Small intestine (tissue), 7 donors: ENCODE measurements around the gene PTPRG. TPM values are rescaled to one million over a fixed set of nuclear protein-coding genes. Genes with fewer than 3 reads are reported as not detected.

Experiments used
- DNase-seq, 2 donors: peaks; one replicate each; pipeline versions ENCODE4 v3.0.0 to v3.0.0-alpha.2; 2013
- FAIRE-seq: peaks from 2 replicates; lab custom pipeline; 2012; peaks lifted over from hg19 to GRCh38; lab: Jason Lieb, UNC
- H3K27ac ChIP-seq, 3 donors: one replicate each; pipeline ENCODE4 v1.5.1; 2013; ENCODE audit warnings: low read length in 2 of 3, mild to moderate bottlenecking in 2 of 3, control low read depth in 1 of 3, inconsistent platforms in 1 of 3, low read depth in 1 of 3, moderate library complexity in 1 of 3
- H3K27me3 ChIP-seq, 3 donors: one replicate each; pipeline ENCODE4 v1.6.1; 2013; ENCODE audit warnings: low read length in 3 of 3, inconsistent platforms in 1 of 3; ENCODE audit not compliant: control insufficient read depth in 3 of 3, insufficient read depth in 3 of 3
- H3K36me3 ChIP-seq, 3 donors: one replicate each; pipeline ENCODE4 v1.6.1; 2013; ENCODE audit warnings: low read length in 3 of 3, inconsistent platforms in 1 of 3, low read depth in 1 of 3, mild to moderate bottlenecking in 1 of 3, moderate library complexity in 1 of 3; ENCODE audit not compliant: control insufficient read depth in 3 of 3, insufficient read depth in 2 of 3
- H3K4me1 ChIP-seq, 3 donors: one replicate each; pipeline ENCODE4 v1.6.1; 2013; ENCODE audit warnings: low read length in 2 of 3, inconsistent platforms in 1 of 3, low read depth in 1 of 3, mild to moderate bottlenecking in 1 of 3, moderate library complexity in 1 of 3; ENCODE audit not compliant: control insufficient read depth in 3 of 3, insufficient read depth in 2 of 3
- H3K4me3 ChIP-seq, 3 donors: one replicate each; pipeline ENCODE4 v1.5.1; 2013; ENCODE audit warnings: low read length in 3 of 3, control low read depth in 1 of 3, inconsistent platforms in 1 of 3, low read depth in 1 of 3, mild to moderate bottlenecking in 1 of 3, moderate library complexity in 1 of 3
- H3K9me3 ChIP-seq, 2 donors: one replicate each; pipeline ENCODE4 v1.6.1; 2013; ENCODE audit warnings: low read depth in 1 of 2, low read length in 1 of 2; ENCODE audit not compliant: control insufficient read depth in 2 of 2, insufficient read depth in 1 of 2
- WGBS, 3 donors: extraction: QIAGEN DNeasy Blood & Tissue Kit; methylation state at CpG; one replicate each; pipeline ENCODE4 v1.1.7; 2013; 5-methylcytosine and 5-hydroxymethylcytosine counted together
- polyA plus RNA-seq, 4 donors: library from polyadenylated mRNA; stranded (reverse) in 3 of 4; unstranded in 1 of 4; fragments of 200-250 nt in 3 of 4; fragments of 120-200 nt in 1 of 4; gene quantifications; one replicate each; pipeline versions ENCODE4 v1.2.1 to v1.2.3, GENCODE V29; 2013
- donor health status: healthy with polysubstance abuse.
- donor health status: control.
- donor health status: control.
- donor health status: Bipolar disorder and iron deficiency.
- donor health status: healthy.

Gene PTPRG
- polyA plus RNA-seq, 4 donors: 0.81 to 18.3 (median 5.6) TPM

DNA sequence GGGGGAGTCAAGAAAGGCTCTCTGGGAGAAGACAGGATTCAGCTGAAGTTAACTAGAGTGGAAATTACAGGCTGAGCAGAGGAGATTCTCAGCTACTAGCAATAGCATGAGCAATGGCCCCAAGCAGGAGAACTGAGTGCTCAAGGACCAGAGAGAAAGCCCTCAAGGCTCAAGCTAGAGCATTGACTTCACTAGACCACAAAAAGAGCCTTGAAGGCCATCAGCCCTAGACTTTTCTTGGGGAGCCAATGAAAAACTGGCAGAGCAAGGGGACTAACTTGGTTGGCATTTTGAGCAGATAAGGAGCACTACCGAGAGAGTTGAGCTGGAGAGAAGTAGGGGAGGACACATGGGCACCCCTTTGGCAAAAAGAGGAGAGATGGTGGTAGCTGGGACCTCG, 534.4 kb downstream of the PTPRG start:
- no peaks in the 10 kb centered on the region for H3K9me3 ChIP-seq
- H3K4me3 ChIP-seq: no peak overlapping the region
- WGBS, 3 donors: 46 to 73% (median 61%) methylated on average over 2 of the region's 2 CpGs
- H3K27ac ChIP-seq: no peak overlapping the region
- H3K36me3 ChIP-seq: no peaks in the 10 kb centered on the region
- no peaks in the 10 kb centered on the region for H3K27me3 ChIP-seq
- H3K4me1 ChIP-seq: no peaks in the 10 kb centered on the region
- DNase-seq (no peak), FAIRE-seq (no peak)

DNA sequence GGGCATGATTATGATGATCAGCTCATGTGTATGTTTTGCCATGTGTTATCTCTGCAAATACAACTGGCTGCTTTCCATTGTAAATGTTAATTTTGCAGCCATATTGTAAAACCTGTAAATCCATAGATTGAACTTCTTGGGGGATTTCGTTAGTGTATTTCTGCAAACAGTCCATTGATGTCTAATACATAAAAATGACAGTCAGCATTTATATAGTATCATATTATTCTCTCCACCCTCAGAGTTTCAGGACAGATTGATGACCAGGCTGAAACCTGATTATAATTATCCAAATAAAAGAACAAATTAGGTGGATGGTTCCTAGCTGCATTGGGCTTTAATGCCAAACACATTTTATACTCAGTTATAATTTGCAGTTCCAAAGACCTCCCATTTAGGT, 535.1 kb downstream of the PTPRG start:
- Histone ChIP-seq H3K27ac (no peak overlapping the region), H3K4me1 (no peaks in the 10 kb centered on the region), H3K9me3 (no peaks in the 10 kb centered on the region), H3K27me3 (no peaks in the 10 kb centered on the region), H3K4me3 (no peak overlapping the region), H3K36me3 (no peaks in the 10 kb centered on the region)
- FAIRE-seq (no peak), DNase-seq (no peak)
- 72 to 93% (median 78%) methylated on average over 1 of the region's 1 CpG for WGBS, 3 donors

DNA sequence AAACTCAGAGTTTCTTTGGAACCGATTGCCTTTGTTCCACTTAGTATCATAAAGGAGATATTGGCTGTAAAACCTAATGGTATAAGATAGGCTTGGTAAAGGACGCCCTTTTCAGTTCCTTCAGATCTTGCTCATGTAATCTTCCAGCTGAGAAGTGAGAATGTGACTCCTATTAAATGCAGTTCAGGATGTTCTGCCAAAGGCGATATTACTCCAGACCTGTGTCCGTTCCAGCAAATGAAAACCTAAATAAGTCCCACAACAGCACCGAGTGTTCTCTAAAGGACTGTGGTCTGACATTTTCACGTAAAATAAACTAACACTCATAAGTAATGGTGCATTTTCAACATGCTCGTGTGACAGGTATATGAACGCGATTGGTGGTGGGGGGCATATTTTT, 535.8 kb downstream of the PTPRG start:
- peak in 1 of 2 donors; percentile 14 for DNase-seq
- FAIRE-seq: no peak
- H3K4me1 ChIP-seq: no peaks in the 10 kb centered on the region
- no peak overlapping the region for H3K4me3 ChIP-seq
- no peak overlapping the region for H3K27ac ChIP-seq
- no peaks in the 10 kb centered on the region for H3K27me3 ChIP-seq
- no peaks in the 10 kb centered on the region for H3K36me3 ChIP-seq
- H3K9me3 ChIP-seq: no peaks in the 10 kb centered on the region
- WGBS, 3 donors: 89 to 91% (median 90%) methylated on average over 9 of the region's 9 CpGs

DNA sequence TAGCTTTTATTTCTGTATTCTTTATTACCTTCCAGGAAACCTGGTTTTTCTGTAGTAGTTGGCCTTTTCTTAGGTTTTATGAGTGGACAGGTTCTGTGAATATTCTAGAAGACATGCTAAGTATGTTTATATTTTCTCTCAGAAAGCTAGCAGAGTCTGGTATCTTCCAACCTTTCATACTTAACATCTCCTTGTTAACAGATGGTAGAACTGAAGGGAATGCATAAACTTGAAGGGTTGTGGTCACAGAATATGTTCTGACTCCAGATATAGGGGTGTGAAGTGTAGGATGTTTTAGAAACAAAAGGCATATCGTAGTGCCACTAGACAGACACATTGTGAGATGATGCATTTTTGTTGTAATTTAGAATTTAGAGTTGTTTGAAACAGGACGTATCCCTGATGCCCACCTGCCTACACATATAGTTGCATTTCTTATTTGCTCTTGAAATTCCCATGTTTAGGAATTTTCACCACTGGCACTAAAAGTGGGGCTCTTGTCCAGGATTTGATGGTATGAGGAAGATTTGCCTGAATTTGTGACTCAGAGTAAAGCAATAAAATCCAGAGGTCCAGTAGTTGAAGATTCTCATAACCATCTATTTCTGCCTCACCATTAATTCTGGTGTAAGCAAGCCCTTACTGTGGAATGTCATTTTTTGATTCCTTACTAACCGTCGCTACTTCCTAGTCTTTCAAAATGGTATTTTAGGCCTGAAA, 537.4 kb downstream of the PTPRG start:
- Histone ChIP-seq H3K4me1 (no peaks in the 10 kb centered on the region), H3K4me3 (no peak overlapping the region), H3K27ac (no peak overlapping the region), H3K27me3 (no peaks in the 10 kb centered on the region), H3K36me3 (no peaks in the 10 kb centered on the region), H3K9me3 (no peaks in the 10 kb centered on the region)
- 87 to 99% (median 91%) methylated on average over 4 of the region's 4 CpGs for WGBS, 3 donors
- DNase-seq (no peak), FAIRE-seq (no peak)

DNA sequence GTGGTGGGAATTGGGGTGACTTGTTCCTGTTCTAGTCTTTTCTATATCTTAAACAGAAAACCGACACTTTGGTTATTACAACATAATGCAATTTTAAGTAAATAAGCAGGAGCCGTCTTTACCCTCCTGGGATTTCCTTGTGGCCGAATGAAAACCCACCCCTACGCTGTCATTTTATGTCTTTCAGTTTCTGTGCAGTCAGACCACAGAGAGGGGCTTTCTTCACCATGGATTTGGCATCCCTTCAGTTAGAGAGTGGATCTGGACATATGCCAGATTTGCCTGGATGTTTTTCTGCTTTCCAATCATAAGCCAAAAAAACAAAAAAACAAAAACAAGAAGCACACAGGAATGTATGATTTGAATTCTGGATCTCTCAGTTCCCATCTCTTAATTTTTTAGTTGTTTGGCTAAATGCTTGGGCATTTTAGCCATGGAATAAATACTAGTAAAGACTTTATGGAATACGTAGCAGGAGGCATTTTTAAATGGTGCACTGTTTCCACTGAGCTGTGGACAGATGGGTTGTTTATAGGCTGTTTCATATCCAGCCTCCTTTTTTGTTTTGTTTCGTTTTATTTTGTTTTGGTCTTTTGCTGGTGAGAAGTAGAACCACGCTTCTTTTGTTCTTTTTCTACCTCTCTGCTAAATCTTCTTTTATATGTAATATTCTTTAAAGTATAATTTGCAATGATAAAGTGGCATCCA, 539.1 kb downstream of the PTPRG start:
- Histone ChIP-seq H3K9me3 (no peaks in the 10 kb centered on the region), H3K27me3 (no peaks in the 10 kb centered on the region), H3K4me1 (no peaks in the 10 kb centered on the region), H3K4me3 (no peak overlapping the region), H3K27ac (no peak overlapping the region), H3K36me3 (no peaks in the 10 kb centered on the region)
- WGBS, 3 donors: 63 to 91% (median 72%) methylated on average over 7 of the region's 7 CpGs
- DNase-seq (peak in 1 of 2 donors; percentile 11), FAIRE-seq (peak; percentile 39)

DNA sequence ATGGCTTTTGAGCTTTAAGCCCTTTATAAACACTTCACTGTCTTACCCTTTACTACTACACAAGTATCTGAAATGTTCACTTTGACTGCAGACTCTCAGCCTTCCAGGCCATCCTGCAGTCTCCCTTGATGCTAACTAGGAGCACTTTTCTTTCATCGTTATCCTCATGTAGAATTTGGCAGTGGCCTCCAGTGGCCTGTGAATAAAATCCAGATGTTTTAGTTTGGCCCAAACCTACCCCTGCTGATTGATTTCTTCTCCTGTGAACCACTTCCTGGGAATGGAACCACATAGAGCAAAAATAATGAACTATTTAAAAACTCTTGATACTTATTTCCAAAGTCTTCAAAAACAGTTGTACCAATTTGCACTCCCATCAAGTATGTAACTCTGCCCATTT, 540.1 kb downstream of the PTPRG start:
- no peak for DNase-seq
- Histone ChIP-seq H3K4me3 (no peak overlapping the region), H3K27ac (no peak overlapping the region), H3K4me1 (no peaks in the 10 kb centered on the region), H3K9me3 (no peaks in the 10 kb centered on the region), H3K27me3 (no peaks in the 10 kb centered on the region), H3K36me3 (no peaks in the 10 kb centered on the region)
- no peak for FAIRE-seq
- WGBS, 3 donors: 64 to 95% (median 73%) methylated on average over 1 of the region's 1 CpG

DNA sequence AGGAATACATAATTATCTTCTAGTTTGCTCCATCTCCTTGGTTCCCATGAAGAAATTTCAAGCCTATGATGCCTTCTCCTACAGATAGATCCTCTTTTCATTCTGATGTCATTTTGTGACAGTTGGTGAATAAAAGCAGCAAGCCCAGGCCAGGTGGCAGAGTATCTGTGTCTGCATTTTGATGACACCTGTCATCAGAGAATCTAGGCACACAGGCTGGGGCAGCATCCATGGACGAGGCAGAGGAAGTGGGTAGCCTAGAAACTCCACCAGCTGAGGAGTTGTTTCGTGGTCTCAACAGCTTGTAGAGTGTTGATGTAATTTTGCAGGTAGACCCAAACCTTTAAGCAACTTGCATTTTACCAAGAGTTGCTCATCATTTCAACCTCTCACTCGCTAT, 542.2 kb downstream of the PTPRG start:
- DNase-seq: no peak
- Histone ChIP-seq H3K27ac (no peak overlapping the region), H3K9me3 (no peaks in the 10 kb centered on the region), H3K36me3 (no peaks in the 10 kb centered on the region), H3K4me3 (no peak overlapping the region), H3K4me1 (no peaks in the 10 kb centered on the region), H3K27me3 (no peaks in the 10 kb centered on the region)
- FAIRE-seq: no peak
- WGBS, 3 donors: 77 to 89% (median 78%) methylated on average over 3 of the region's 3 CpGs

DNA sequence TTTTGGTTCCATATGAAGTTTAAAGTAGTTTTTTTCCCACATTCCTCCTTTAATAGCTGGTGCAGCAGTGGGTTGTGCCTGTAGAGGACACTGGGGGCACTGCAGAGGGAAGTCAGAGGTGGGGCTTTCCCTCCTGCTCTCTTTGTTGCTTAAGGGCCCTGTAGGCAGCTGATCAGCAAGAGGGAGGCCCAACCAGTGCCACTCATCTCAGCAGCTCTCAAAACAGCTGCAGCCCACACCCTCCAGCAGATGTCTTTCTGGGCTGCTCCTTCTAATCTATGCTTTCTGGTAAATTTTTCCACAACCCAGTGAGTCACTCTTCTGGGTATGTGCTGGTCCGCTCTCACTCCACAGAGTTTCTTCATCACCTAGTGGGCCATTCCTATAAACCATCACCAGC, 548.2 kb downstream of the PTPRG start:
- H3K4me1 ChIP-seq: no peaks in the 10 kb centered on the region
- no peak overlapping the region for H3K27ac ChIP-seq
- H3K27me3 ChIP-seq: no peaks in the 10 kb centered on the region
- no peak for FAIRE-seq
- H3K36me3 ChIP-seq: no peaks in the 10 kb centered on the region
- H3K4me3 ChIP-seq: no peak overlapping the region
- H3K9me3 ChIP-seq: peaks cover 0 to 5% of the 10 kb centered on the region in 2 donors
- 49 to 94% (median 83%) methylated on average over 1 of the region's 1 CpG for WGBS, 3 donors
- DNase-seq: no peak
